ENCODE measurements around the gene CEP170B. TPM values are rescaled to one million over a fixed set of nuclear protein-coding genes. Genes with fewer than 3 reads are reported as not detected.
"Not testable (repeated sequence)": the region's sequence is repeated elsewhere in the genome, so short reads cannot be mapped to it uniquely, and the experiment has no call there.

Gene CEP170B
- total RNA-seq, 2 experiments from 2014 or later = 3.9 to 4.0 TPM

DNA sequence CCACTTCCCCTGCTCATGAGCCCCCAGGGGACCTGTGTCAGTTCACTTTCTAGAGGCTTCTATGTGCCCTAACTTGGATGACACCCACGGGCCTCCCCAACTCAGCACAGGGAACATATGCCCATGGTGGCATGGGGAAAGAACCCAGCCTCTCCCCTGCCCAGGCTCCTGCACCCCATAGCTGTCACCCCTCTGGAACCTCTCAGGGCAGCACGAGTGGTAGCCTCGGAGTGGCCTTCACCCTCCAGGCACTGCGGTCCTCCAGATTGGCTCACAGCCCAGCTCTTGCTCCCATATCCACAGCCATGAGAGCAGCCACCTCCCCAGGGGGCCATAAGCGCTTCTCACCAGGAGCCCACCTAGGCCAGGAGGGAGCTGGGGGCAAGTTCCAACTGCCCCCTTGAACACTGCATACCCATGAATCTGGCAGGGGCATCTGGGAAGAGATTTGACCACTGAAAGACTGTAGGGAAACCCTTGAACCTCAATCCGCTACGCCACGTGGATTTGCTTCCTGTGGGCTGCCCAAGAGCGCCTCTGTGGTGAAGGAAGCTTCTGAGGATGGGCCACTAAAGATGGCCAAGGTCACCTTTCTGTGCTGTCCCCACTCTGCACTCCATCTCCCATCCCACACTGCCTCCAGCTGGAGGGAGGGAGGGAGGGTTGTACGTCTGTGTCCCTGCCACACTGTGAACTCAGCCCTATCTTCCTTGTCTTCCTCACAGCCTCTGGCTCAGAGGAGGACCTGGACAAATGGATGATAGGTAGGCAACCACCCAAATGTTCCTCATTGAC is 71.5 kb downstream of the CEP170B start:
- DNase-seq (no peak), ATAC-seq (no peak)
- peaks cover 8% of the 10 kb centered on the region for H3K27me3 Mint-ChIP-seq
- no peaks in the 10 kb centered on the region for H3K36me3 Mint-ChIP-seq (ENCODE audit: low read depth)
- ChIA-PET CTCF (interaction anchor here (0.6 to 1.7 kb wide), 4 partner anchors 9 to 86 kb away, joined by 3 to 5 read pairs (median 3); no protein-coding TSS in a partner anchor), POLR2A (no interaction called here)
- no peaks in the 10 kb centered on the region for H3K4me1 Mint-ChIP-seq
- intact Hi-C loops (cut with DNase I, micrococcal nuclease) = loop anchor here in 1 of 2 experiments (5.0 kb wide), 1 partner anchor 1179 kb away; no protein-coding TSS in a partner anchor
- H3K27ac Mint-ChIP-seq = no peak overlapping the region
- H3K4me3 Mint-ChIP-seq = no peak overlapping the region
- H3K9me3 Mint-ChIP-seq (ENCODE audit: low read depth) = no peaks in the 10 kb centered on the region

DNA sequence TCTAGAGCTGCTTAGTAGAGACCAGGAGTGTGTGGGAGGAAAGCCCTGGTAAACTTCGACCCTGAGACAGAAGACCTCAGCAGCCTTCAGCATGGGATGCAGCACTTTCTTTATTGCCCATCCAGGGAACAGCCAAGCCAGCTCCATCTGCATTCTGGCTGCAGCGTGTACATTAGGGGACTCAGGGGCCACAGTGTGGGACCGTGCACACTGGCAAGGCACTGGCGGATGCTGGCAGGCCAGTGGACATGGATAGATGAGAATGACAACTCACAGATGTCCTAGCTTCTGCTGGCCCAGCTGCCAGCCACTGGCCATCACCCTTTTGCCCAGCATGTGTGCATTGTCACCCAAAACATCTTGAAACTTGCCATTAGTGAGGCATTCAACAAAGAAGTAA is 72.1 kb downstream of the CEP170B start:
- Mint-ChIP-seq H3K4me3 (no peak overlapping the region), H3K4me1 (no peaks in the 10 kb centered on the region), H3K9me3 (ENCODE audit: low read depth) (no peaks in the 10 kb centered on the region), H3K36me3 (ENCODE audit: low read depth) (no peaks in the 10 kb centered on the region), H3K27me3 (peaks cover 8% of the 10 kb centered on the region), H3K27ac (no peak overlapping the region)
- ChIA-PET POLR2A (no interaction called here), CTCF (interaction anchor here (0.6 to 0.7 kb wide), 2 partner anchors 20 to 86 kb away, joined by 3 read pairs; no protein-coding TSS in a partner anchor)
- DNase-seq (no peak), ATAC-seq (no peak)
- intact Hi-C loops (cut with DNase I, micrococcal nuclease) = loop anchor here in 1 of 2 experiments (5.0 kb wide), 1 partner anchor 1180 kb away; no protein-coding TSS in a partner anchor

DNA sequence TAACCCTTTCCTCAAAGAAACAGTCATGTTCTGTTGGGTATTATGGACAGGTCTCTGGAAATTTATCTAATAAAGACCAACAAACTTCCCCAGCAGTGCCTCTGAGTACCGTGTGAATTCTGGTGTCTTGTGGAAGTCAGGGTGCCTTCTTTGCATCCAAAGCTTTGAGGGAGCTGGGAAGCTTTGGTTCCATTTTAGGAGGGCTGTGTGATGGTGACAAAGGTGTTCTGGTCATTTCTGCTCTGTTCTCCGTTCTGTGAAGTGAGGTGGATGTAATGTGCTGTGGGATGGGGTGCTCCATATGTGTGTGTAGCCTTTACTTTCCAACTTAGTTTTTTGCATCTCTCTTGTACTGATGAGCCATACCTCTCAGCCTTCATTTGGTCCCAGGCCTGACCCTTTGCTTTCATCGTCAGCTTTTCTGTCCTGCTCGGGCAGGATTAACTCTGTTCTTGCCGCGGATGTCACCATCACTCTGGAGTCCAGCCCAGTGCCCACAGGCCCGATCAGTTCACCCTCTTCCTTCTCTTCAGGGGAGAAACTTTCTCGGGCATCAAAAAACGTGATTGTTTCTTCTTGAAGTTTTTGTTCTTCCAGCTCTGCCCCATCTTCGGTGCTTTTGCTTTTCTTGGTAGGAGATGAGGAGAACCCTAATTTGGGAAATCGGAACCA is 72.8 kb downstream of the CEP170B start:
- no peak overlapping the region for H3K27ac Mint-ChIP-seq
- peaks cover 8% of the 10 kb centered on the region for H3K27me3 Mint-ChIP-seq
- no peaks in the 10 kb centered on the region for H3K36me3 Mint-ChIP-seq (ENCODE audit: low read depth)
- intact Hi-C loops (cut with DNase I, micrococcal nuclease) = loop anchor here in 1 of 2 experiments (5.0 kb wide), 1 partner anchor 1181 kb away; no protein-coding TSS in a partner anchor
- no peak overlapping the region for H3K4me3 Mint-ChIP-seq
- ATAC-seq = no peak
- POLR2A ChIA-PET = no interaction called here
- CTCF ChIA-PET = interaction anchor here (0.7 kb wide), 1 partner anchor 19 kb away, joined by 3 read pairs; no protein-coding TSS in a partner anchor
- no peaks in the 10 kb centered on the region for H3K9me3 Mint-ChIP-seq (ENCODE audit: low read depth)
- no peaks in the 10 kb centered on the region for H3K4me1 Mint-ChIP-seq
- no peak for DNase-seq

DNA sequence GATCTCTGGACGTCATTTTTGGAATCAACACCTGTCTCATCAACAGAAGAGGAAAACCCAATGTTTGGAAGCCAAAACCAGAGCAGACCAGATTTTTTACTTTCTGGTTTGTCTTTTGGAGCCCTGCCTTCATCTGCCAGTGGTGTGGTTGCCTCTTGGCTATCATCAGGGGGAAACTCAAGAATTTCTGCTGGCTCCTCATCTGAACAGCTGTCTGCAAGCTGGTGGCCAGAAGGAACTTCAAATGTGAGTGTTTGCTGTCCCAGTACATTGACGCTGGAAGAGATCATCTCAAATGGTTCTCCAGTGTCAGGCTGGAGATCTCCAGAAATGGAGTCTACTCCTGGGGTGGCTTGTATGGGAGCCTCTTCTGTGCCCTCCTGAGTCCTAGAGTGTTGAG is 73.4 kb downstream of the CEP170B start:
- Mint-ChIP-seq H3K9me3 (ENCODE audit: low read depth) (no peaks in the 10 kb centered on the region), H3K36me3 (ENCODE audit: low read depth) (no peaks in the 10 kb centered on the region), H3K27me3 (peaks cover 8% of the 10 kb centered on the region), H3K4me3 (no peak overlapping the region), H3K27ac (no peak overlapping the region), H3K4me1 (no peaks in the 10 kb centered on the region)
- CTCF ChIA-PET = no interaction called here
- POLR2A ChIA-PET = no interaction called here
- intact Hi-C loops (cut with DNase I, micrococcal nuclease) = loop anchor here in 1 of 2 experiments (5.0 kb wide), 1 partner anchor 1181 kb away; no protein-coding TSS in a partner anchor
- DNase-seq (no peak), ATAC-seq (no peak)

DNA sequence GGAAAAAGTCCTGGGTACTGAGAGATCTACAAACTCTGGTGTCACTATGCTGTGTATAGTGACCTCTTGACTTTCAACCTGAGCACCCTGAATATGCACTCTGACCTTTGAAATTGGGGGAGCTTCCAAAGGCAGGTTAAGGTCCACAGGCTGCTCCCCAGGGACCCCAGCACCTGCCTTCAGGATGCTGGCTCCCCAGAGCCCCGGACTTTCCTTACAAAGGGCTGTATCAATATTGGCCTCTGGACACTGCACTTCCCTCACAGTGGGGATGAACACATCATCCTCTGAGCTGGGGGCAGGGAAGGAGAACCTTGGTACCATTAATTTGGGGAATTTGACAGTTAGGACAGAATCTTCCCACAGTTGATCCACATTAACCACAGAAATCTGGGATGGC is 73.9 kb downstream of the CEP170B start:
- Mint-ChIP-seq H3K4me1 (no peaks in the 10 kb centered on the region), H3K36me3 (ENCODE audit: low read depth) (no peaks in the 10 kb centered on the region), H3K9me3 (ENCODE audit: low read depth) (no peaks in the 10 kb centered on the region), H3K27me3 (peaks cover 8% of the 10 kb centered on the region), H3K27ac (no peak overlapping the region), H3K4me3 (no peak overlapping the region)
- intact Hi-C loops (cut with DNase I, micrococcal nuclease) = loop anchor here in 1 of 2 experiments (5.0 kb wide), 1 partner anchor 1182 kb away; no protein-coding TSS in a partner anchor
- ChIA-PET CTCF (no interaction called here), POLR2A (no interaction called here)
- no peak for ATAC-seq
- DNase-seq = no peak

DNA sequence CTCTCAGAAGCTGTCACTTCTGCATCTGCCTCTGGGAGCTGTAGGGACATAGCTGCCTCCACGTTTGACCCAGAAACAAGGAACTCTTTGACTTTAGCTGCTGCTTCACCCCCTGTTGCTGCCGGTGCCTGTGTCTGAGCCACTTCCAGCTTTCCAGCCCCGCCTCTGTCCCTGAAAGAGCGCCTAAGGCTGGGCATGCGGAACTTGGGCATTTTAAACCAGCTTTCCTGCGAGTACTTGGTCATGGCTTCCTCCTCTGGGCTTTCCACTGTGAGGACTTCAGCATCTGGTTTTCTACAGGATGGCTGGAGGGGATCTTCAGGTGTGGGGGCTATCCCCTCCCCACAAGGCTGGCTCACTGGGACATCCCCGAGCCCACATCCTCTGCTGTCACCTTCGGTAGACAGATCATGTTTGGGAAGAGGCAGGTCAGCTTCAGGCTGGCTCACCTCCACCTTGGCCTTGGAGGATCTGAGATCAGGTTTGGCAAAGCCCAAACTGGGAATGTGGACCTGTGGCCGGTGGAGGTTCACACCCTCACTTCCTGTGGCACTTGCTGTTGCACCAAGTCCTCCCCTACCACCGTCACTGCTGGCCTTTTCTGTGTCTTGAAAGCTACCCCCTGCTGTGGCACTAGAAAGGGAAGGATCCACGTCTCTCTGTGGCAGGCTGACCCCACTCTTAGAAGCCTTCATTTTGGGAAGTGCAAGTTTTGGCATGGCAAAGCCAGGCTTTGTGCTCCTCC is 74.8 kb downstream of the CEP170B start:
- CTCF ChIA-PET = interaction anchor here (0.8 to 1.1 kb wide), 2 partner anchors 35 to 412 kb away, joined by 3 read pairs; no protein-coding TSS in a partner anchor
- H3K9me3 Mint-ChIP-seq (ENCODE audit: low read depth) = no peaks in the 10 kb centered on the region
- H3K27ac Mint-ChIP-seq = no peak overlapping the region
- POLR2A ChIA-PET = no interaction called here
- intact Hi-C loops (cut with DNase I, micrococcal nuclease) = loop anchor here in 1 of 2 experiments (5.0 kb wide), 1 partner anchor 1183 kb away; no protein-coding TSS in a partner anchor
- H3K4me3 Mint-ChIP-seq = no peak overlapping the region
- ATAC-seq (no peak), DNase-seq (no peak)
- no peaks in the 10 kb centered on the region for H3K4me1 Mint-ChIP-seq
- peaks cover 3% of the 10 kb centered on the region for H3K27me3 Mint-ChIP-seq
- H3K36me3 Mint-ChIP-seq (ENCODE audit: low read depth) = no peaks in the 10 kb centered on the region

DNA sequence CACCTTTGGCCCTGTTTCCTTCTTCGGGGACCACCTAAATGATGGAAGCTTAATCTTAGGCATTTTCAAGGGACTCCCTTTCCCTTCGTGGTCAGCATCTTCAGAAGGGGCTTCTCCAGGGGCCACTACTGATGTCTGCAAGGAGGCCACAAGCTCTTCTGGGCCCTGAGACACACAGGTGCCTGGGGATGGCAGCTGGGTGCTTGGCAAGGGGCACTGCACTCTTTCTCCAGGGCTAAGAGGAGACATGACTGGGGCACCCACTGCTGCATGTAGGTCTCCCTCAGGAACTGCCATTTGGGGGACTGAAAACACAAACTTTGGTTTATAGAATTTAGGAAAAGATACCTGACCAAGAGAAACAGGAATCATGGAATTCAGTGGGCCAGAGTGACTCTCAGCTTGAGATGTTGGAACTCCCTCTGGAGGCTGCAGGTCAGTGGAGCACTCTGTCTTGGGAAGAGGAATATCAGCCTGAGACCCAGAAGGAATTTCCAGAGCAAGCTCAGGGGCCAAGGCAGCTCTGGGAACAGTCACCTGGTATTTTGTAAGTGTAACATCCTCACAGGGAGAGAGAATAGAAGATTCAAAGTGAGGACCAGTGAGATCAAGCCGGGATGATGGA is 75.6 kb downstream of the CEP170B start:
- ATAC-seq = no peak
- POLR2A ChIA-PET = no interaction called here
- DNase-seq = no peak
- H3K4me1 Mint-ChIP-seq = no peaks in the 10 kb centered on the region
- intact Hi-C loops (cut with DNase I, micrococcal nuclease) = no loop called here
- H3K27me3 Mint-ChIP-seq = peaks cover 3% of the 10 kb centered on the region
- no peak overlapping the region for H3K4me3 Mint-ChIP-seq
- H3K36me3 Mint-ChIP-seq (ENCODE audit: low read depth) = no peaks in the 10 kb centered on the region
- no peak overlapping the region for H3K27ac Mint-ChIP-seq
- H3K9me3 Mint-ChIP-seq (ENCODE audit: low read depth) = no peaks in the 10 kb centered on the region
- CTCF ChIA-PET = interaction anchor here (1.1 kb wide), 1 partner anchor 412 kb away, joined by 3 read pairs; no protein-coding TSS in a partner anchor

DNA sequence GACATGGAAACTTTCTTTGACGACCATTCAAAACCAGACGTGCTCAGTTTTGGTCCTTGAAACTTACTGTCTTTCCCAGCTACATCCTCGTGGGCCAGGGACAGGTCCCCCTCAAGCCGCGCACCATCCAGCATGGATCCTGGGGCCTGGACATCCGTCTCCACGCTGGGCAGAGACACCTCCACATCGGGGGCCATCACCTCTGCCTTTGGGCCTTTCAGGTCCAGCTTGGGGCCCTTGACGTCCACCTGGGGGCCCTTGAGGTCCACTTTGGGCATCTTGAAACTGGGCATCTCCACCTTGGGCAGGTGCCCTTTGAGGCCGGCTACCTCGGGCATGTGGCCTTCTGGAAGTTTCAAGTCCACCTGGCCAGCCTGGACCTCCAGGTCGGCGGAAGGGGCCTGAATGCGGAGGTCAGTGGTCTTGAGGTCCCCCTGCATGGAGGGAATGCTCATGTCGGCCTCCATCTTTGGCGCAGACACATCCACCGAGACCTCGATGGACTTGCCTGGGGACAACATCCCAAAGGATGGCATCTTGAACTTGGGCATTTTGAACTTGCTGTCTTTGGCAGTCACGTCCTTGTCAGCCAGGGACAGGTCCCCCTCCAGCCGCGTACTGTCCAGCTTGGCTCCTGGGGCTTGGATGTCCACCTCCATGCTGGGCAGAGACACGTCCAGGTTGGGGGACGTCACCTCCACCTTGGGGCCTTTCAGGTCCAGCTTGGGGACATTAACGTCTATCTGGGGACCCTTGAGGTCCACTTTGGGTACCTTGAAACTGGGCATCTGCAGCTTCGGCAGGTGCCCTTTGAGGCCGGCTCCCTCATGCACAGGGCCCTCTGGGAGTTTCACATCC is 76.7 kb downstream of the CEP170B start:
- intact Hi-C loops (cut with DNase I, micrococcal nuclease) = no loop called here
- peaks cover 3% of the 10 kb centered on the region for H3K27me3 Mint-ChIP-seq
- H3K4me3 Mint-ChIP-seq = no peak overlapping the region
- no peaks in the 10 kb centered on the region for H3K9me3 Mint-ChIP-seq (ENCODE audit: low read depth)
- no peak for DNase-seq
- CTCF ChIA-PET = interaction anchor here (0.6 kb wide), 1 partner anchor 347 kb away, joined by 3 read pairs; no protein-coding TSS in a partner anchor
- H3K4me1 Mint-ChIP-seq = no peaks in the 10 kb centered on the region
- H3K36me3 Mint-ChIP-seq (ENCODE audit: low read depth) = no peaks in the 10 kb centered on the region
- POLR2A ChIA-PET = no interaction called here
- H3K27ac Mint-ChIP-seq = no peak overlapping the region
- no peak for ATAC-seq

DNA sequence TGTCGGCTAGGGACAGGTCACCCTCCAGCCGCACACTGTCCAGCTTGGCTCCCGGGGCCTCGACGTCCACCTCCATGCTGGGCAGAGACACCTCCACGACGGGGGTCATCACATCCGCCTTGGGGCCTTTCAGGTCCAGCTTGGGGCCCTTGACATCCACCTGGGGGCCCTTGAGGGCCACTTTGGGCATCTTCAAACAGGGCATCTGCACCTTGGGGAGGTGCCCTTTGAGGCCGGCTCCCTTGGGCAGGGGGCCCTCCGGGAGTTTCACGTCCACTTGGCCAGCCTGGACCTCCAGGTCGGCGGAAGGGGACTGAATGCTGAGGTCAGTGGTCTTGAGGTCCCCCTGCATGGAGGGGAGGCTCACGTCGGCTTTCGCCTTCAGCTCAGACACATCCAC is 77.5 kb downstream of the CEP170B start:
- no peak for ATAC-seq
- H3K4me1 Mint-ChIP-seq = no peaks in the 10 kb centered on the region
- intact Hi-C loops (cut with DNase I, micrococcal nuclease) = no loop called here
- no peak for DNase-seq
- H3K9me3 Mint-ChIP-seq (ENCODE audit: low read depth) = no peaks in the 10 kb centered on the region
- peaks cover 3% of the 10 kb centered on the region for H3K27me3 Mint-ChIP-seq
- no peak overlapping the region for H3K27ac Mint-ChIP-seq
- no peaks in the 10 kb centered on the region for H3K36me3 Mint-ChIP-seq (ENCODE audit: low read depth)
- CTCF ChIA-PET = interaction anchor here (0.6 kb wide), 1 partner anchor 346 kb away, joined by 3 read pairs; no protein-coding TSS in a partner anchor
- H3K4me3 Mint-ChIP-seq = no peak overlapping the region
- POLR2A ChIA-PET = no interaction called here

DNA sequence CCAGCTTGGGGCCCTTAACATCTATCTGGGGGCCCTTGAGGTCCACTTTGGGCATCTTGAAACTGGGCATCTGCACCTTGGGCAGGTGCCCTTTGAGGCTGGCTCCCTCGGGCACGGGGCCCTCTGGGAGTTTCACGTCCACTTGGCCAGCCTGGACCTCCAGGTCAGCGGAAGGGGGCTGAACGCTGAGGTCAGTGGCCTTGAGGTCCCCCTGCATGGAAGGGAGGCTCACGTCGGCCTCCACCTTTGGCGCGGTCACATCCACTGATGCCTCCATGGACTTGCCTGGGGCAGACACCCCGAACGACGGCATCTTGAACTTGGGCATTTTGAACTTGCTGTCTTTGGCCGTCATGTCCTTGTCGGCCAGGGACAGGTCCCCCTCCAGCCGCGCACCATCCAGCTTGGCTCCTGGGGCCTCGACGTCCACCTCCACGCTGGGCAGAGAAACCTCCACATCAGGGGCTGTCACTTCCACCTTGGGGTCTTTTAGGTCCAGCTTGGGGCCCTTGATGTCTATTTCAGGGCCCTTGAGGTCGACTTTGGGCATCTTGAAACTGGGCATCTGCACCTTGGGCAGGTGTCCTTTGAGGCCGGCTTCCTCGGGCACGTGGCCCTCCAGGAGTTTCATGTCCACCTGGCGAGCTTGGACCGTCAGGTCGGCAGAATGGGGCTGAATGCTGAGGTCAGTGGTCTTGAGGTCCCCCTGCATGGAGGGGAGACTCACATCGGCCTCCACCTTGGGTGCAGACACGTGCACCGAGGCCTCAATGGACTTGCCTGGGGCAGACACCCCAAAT is 78.3 kb downstream of the CEP170B start:
- H3K27me3 Mint-ChIP-seq; CTCF ChIA-PET; H3K27ac Mint-ChIP-seq; DNase-seq; intact Hi-C loops (cut with DNase I, micrococcal nuclease); H3K4me3 Mint-ChIP-seq; ATAC-seq; POLR2A ChIA-PET; H3K9me3 Mint-ChIP-seq (ENCODE audit: low read depth); H3K4me1 Mint-ChIP-seq; H3K36me3 Mint-ChIP-seq (ENCODE audit: low read depth): not testable (repeated sequence)
